Calu3 (cell line): ENCODE data around the gene SFXN1. TPM values are rescaled to one million over a fixed set of nuclear protein-coding genes. Genes with fewer than 3 reads are reported as not detected.
"Not testable (repeated sequence)": the region's sequence is repeated elsewhere in the genome, so short reads cannot be mapped to it uniquely, and the experiment has no call there.

Experiments used
- BruUV-seq: library from RNA; stranded (reverse); fragments of 400-500 nt; replicated peaks from 2 replicates; lab custom pipeline; 2021; lab: Mats Ljungman, UMichigan
- CTCF ChIA-PET: fragments of 300-600 bp; sonication (Branson Sonifier 250); formaldehyde crosslinking; loops from one replicate; lab custom pipeline; 2022; ENCODE audit warnings: antibody characterized with exemption; lab: Charles Lee
- DNase-seq: peaks from one replicate; pipeline ENCODE4 v3.0.0; 2022
- H3K27ac Mint-ChIP-seq: one replicate; pipeline ENCODE4 v1.8.0; 2022; ENCODE audit warnings: mixed read lengths; ENCODE audit not compliant: unreplicated experiment
- H3K27me3 Mint-ChIP-seq: one replicate; pipeline ENCODE4 v1.8.0; 2022; ENCODE audit warnings: mixed read lengths; ENCODE audit not compliant: unreplicated experiment
- H3K36me3 Mint-ChIP-seq: one replicate; pipeline ENCODE4 v1.8.0; 2022; ENCODE audit warnings: mild to moderate bottlenecking, moderate library complexity, mixed read lengths; ENCODE audit not compliant: insufficient read depth, unreplicated experiment
- H3K4me1 Mint-ChIP-seq: one replicate; pipeline ENCODE4 v1.8.0; 2022; ENCODE audit warnings: mild to moderate bottlenecking, low read depth, mixed read lengths; ENCODE audit not compliant: unreplicated experiment
- H3K4me3 Mint-ChIP-seq: one replicate; pipeline ENCODE4 v1.8.0; 2022; ENCODE audit warnings: mild to moderate bottlenecking, low read depth, moderate library complexity, mixed read lengths; ENCODE audit not compliant: unreplicated experiment
- H3K9me3 Mint-ChIP-seq: one replicate; pipeline ENCODE4 v1.8.0; 2022; ENCODE audit warnings: low read depth, mixed read lengths; ENCODE audit not compliant: unreplicated experiment
- intact Hi-C: fragments of 100-400 bp; cut with micrococcal nuclease; formaldehyde crosslinking; loops from one replicate; pipeline ENCODE4 v1.10.0; 2022; ENCODE audit not compliant: unreplicated experiment
- total RNA-seq: library from RNA; stranded (reverse); gene quantifications from 2 replicates; pipeline ENCODE4 v1.2.3, GENCODE V29; 2022
- TF ChIP-seq, protein P1 (sequence below): fragments of 200-600 bp; IDR thresholded peaks from one replicate; pipeline ENCODE4 v1.8.0; 2022; ENCODE audit warnings: antibody characterized with exemption; ENCODE audit not compliant: unreplicated experiment

SFXN1 gene
- total RNA-seq, 1 experiment from 2014 or later: 106 TPM

DNA sequence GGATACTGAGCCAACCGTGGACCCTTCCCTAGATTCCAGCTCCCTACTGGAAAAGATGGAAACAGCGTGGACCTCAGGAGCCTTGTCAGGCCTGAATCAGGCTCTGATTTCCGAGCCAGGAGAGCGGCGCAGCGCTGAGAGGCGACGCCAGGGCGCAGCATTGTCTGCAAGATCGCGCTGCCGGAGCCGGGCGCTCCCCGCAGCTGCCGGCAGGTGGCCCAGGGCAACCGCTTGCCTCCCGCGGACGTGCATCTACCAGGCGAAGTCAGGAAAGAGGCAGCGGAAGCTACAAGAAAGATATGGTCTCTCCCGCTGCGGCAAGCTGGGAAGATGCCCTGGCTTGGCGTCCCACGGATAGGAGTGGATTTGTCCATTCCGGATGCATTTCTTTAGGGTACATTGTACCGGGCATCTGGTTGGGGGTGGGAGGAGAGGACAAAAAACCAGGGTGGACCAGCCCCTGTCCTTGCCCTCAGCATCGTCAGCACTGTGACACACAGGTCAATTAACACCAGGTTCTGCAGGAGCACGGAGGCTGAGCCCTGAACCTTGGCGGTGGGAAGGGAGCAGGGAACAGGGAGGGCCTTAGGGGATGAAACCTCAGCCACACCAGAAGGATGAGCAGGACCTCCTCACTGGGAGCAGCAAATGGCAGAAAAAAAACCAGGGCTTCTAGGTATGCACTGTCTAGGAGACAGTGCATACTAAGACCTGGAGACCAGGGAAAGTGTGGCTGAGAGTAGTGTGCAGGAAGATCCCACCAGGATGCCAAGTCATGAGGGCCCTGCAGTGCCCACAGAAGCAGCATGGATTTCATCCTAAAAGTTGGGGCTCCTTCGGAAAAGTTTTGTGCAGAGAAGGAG is 55.9 kb downstream of the SFXN1 start:
- CTCF ChIA-PET: interaction anchor here (0.5 to 1.4 kb wide), 4 partner anchors 149 to 337 kb away, joined by 3 to 10 read pairs (median 6); partner anchors contain the start of gene CPLX2
- no peaks in the 10 kb centered on the region for H3K9me3 Mint-ChIP-seq
- H3K4me1 Mint-ChIP-seq: peaks cover 6% of the 10 kb centered on the region
- DNase-seq: peak; percentile 88
- H3K36me3 Mint-ChIP-seq: peaks cover 4% of the 10 kb centered on the region
- BruUV-seq: no TSS peak
- peak overlapping the region; percentile 30 for H3K4me3 Mint-ChIP-seq
- intact Hi-C loops: loop anchor here (2.0 to 5.0 kb wide), 2 partner anchors 168 to 184 kb away; no protein-coding TSS in a partner anchor
- H3K27me3 Mint-ChIP-seq: peaks cover 12% of the 10 kb centered on the region
- H3K27ac Mint-ChIP-seq: no peak overlapping the region
- TF ChIP-seq, protein P1, sequence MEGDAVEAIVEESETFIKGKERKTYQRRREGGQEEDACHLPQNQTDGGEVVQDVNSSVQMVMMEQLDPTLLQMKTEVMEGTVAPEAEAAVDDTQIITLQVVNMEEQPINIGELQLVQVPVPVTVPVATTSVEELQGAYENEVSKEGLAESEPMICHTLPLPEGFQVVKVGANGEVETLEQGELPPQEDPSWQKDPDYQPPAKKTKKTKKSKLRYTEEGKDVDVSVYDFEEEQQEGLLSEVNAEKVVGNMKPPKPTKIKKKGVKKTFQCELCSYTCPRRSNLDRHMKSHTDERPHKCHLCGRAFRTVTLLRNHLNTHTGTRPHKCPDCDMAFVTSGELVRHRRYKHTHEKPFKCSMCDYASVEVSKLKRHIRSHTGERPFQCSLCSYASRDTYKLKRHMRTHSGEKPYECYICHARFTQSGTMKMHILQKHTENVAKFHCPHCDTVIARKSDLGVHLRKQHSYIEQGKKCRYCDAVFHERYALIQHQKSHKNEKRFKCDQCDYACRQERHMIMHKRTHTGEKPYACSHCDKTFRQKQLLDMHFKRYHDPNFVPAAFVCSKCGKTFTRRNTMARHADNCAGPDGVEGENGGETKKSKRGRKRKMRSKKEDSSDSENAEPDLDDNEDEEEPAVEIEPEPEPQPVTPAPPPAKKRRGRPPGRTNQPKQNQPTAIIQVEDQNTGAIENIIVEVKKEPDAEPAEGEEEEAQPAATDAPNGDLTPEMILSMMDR: peak; percentile 99

DNA sequence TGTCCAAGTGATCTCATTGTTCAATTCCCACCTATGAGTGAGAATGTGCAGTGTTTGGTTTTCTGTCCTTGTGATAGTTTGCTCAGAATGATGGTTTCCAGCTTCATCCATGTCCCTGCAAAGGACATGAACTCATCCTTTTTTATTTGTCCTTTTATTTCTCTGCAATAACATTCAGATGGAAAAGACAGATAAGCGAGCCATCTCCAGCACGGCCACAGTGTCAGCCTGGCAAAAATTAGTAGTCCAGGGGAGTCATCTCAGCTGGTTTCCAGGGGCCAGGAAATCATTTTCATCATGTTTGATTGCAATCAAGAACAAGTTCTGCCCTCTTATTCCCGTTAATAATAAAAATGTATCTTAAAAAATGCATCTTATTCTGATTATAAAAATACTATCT is 57.0 kb downstream of the SFXN1 start:
- DNase-seq, H3K27ac Mint-ChIP-seq, BruUV-seq, CTCF ChIA-PET, H3K4me1 Mint-ChIP-seq, H3K4me3 Mint-ChIP-seq, H3K36me3 Mint-ChIP-seq, H3K9me3 Mint-ChIP-seq: not testable (repeated sequence)
- intact Hi-C loops: loop anchor here (2.0 kb wide), 1 partner anchor 183 kb away; no protein-coding TSS in a partner anchor
- H3K27me3 Mint-ChIP-seq: peaks cover 15% of the 10 kb centered on the region

DNA sequence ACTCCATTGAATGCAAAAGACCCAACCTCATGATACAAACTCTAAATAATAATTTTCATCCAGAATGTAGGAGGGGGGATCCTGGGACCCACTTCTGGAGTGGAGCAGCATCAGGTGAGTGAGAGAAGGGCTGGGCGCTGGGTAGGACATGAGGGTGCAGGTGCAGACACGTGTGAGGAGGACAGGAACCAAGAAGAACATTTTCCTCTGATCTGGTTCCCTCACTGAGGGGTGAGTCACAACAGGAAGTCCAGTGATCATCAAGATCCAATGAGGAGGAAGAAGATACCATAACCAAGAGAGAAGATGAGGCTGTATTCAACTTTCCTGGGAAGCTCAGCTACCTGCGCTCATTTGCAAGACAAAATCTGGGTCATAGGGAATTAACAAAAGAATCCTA is 57.4 kb downstream of the SFXN1 start:
- H3K4me3 Mint-ChIP-seq: no peak overlapping the region
- TF ChIP-seq, protein P1: no peak
- peaks cover 6% of the 10 kb centered on the region for H3K4me1 Mint-ChIP-seq
- BruUV-seq: no TSS peak
- H3K9me3 Mint-ChIP-seq: no peaks in the 10 kb centered on the region
- peaks cover 4% of the 10 kb centered on the region for H3K36me3 Mint-ChIP-seq
- no peak for DNase-seq
- peaks cover 19% of the 10 kb centered on the region for H3K27me3 Mint-ChIP-seq
- intact Hi-C loops: loop anchor here (2.0 kb wide), 1 partner anchor 183 kb away; no protein-coding TSS in a partner anchor
- H3K27ac Mint-ChIP-seq: no peak overlapping the region
- CTCF ChIA-PET: interaction anchor here (0.6 kb wide), 1 partner anchor 31 kb away, joined by 3 read pairs; no protein-coding TSS in a partner anchor

DNA sequence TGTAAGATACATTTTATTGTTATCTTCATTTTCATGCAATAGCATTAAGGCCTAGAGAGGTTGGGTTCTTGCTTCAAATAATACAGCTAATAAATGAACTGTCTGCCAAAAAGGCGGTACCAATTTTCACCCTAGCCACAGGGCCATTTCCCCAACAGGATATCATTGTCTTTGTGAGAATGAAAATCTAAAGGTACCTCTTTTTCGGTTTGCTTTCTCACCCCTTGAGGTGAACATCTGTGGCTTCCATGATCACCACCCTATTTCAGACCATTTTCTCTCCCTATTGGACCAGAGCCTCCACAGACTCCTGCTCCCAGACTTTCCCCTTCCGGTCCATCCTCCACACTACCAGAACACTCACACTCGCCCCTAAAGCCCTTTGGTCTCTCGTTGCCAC is 60.2 kb downstream of the SFXN1 start:
- no TSS peak for BruUV-seq
- no peak for DNase-seq
- CTCF ChIA-PET: interaction anchor here (0.7 to 1.2 kb wide), 2 partner anchors 9 to 1419 kb away, joined by 3 to 4 read pairs; no protein-coding TSS in a partner anchor
- H3K4me1 Mint-ChIP-seq: peaks cover 6% of the 10 kb centered on the region
- peaks cover 39% of the 10 kb centered on the region for H3K27me3 Mint-ChIP-seq
- intact Hi-C loops: no loop called here
- H3K4me3 Mint-ChIP-seq: no peak overlapping the region
- TF ChIP-seq, protein P1: no peak
- no peaks in the 10 kb centered on the region for H3K36me3 Mint-ChIP-seq
- no peaks in the 10 kb centered on the region for H3K9me3 Mint-ChIP-seq
- no peak overlapping the region for H3K27ac Mint-ChIP-seq
